Suppressor macrophage (primary cell): ENCODE measurements around the gene SLFN11.
"Not testable (repeated sequence)": the region's sequence is repeated elsewhere in the genome, so short reads cannot be mapped to it uniquely, and the experiment has no call there.

Experiments
- DNase-seq, 4 experiments: peaks; one replicate each; pipeline ENCODE4 v3.0.0-alpha.2; 2020 to 2022
- total RNA-seq, 17 experiments: gene quantifications; one replicate each; lab custom pipeline; 2026; ENCODE audit warnings: mixed read lengths in 6 of 17, inconsistent platforms in 3 of 17; lab: John Stamatoyannopoulos, UW

SLFN11 gene
- total RNA-seq: 40.8 to 199 (median 105) reads per million in 17 experiments

- peak; percentile 87 to 93 (median 90) for DNase-seq
Measured at GRCh38 chr17:35373534-35373983, at the start of gene SLFN11. TSS of gene SLFN11 (minus strand) at chr17:35373621. CDS start at chr17:35363807, 9,814 bp downstream.

- not testable (repeated sequence) for DNase-seq
Measured at GRCh38 chr17:35421069-35421468, 47.6 kb upstream of the SLFN11 start.

- DNase-seq: peak in 3 of 4 experiments; percentile 4 to 13 (median 7)
Measured at GRCh38 chr17:35416659-35417058, 43.2 kb upstream of the SLFN11 start.

- DNase-seq: not testable (repeated sequence)
Measured at GRCh38 chr17:35414707-35415106, 41.3 kb upstream of the SLFN11 start.

- no peak for DNase-seq
Measured at GRCh38 chr17:35414247-35414646, 40.8 kb upstream of the SLFN11 start.

- no peak for DNase-seq
Measured at GRCh38 chr17:35407531-35407930, 34.1 kb upstream of the SLFN11 start.

GRCh38 chr17:35406568-35406967 lies 33.1 kb upstream of the SLFN11 start:
- DNase-seq: no peak

GRCh38 chr17:35404360-35404759 lies 30.9 kb upstream of the SLFN11 start:
- no peak for DNase-seq

- not testable (repeated sequence) for DNase-seq
Measured at GRCh38 chr17:35393783-35394182, 20.4 kb upstream of the SLFN11 start.

GRCh38 chr17:35390663-35391062 lies 17.2 kb upstream of the SLFN11 start:
- peak; percentile 58 to 81 (median 67) for DNase-seq

- no peak for DNase-seq
Measured at GRCh38 chr17:35390156-35390555, 16.7 kb upstream of the SLFN11 start.

GRCh38 chr17:35387496-35387895 lies 14.1 kb upstream of the SLFN11 start:
- no peak for DNase-seq

GRCh38 chr17:35377706-35378105 lies 4.3 kb upstream of the SLFN11 start:
- peak in 2 of 4 experiments; percentile 46 to 54 for DNase-seq

- DNase-seq: no peak
Measured at GRCh38 chr17:35377068-35377467, 3.6 kb upstream of the SLFN11 start.

- DNase-seq: peak; percentile 66 to 94 (median 76)
Measured at GRCh38 chr17:35376245-35376644, 2.8 kb upstream of the SLFN11 start.

GRCh38 chr17:35374766-35375344 lies 1.4 kb upstream of the SLFN11 start:
- no peak for DNase-seq

- DNase-seq: peak; percentile 52 to 72 (median 62)
Measured at GRCh38 chr17:35373984-35374765, 754 bp upstream of the SLFN11 start.

GRCh38 chr17:35372846-35373533 lies 431 bp downstream of the SLFN11 start:
- DNase-seq: peak; percentile 19 to 47 (median 30)

GRCh38 chr17:35371934-35372333 lies 1.5 kb downstream of the SLFN11 start:
- DNase-seq: no peak

- DNase-seq: peak; percentile 60 to 83 (median 72)
Measured at GRCh38 chr17:35368081-35368830, 5.2 kb downstream of the SLFN11 start.

- DNase-seq: no peak
Measured at GRCh38 chr17:35361027-35361426, 12.4 kb downstream of the SLFN11 start.

- DNase-seq: no peak
Measured at GRCh38 chr17:35359398-35359797, 14.0 kb downstream of the SLFN11 start.
